ENCODE data around the gene APOE. TPM values are rescaled to one million over a fixed set of nuclear protein-coding genes. Genes with fewer than 3 reads are reported as not detected.

Gene APOE
- total and polyA plus RNA-seq, 2 donors (not counting 3 experiments of a cell fraction or from before 2014, with no cell fraction given), result 3.3 to 6.2 TPM

DNA sequence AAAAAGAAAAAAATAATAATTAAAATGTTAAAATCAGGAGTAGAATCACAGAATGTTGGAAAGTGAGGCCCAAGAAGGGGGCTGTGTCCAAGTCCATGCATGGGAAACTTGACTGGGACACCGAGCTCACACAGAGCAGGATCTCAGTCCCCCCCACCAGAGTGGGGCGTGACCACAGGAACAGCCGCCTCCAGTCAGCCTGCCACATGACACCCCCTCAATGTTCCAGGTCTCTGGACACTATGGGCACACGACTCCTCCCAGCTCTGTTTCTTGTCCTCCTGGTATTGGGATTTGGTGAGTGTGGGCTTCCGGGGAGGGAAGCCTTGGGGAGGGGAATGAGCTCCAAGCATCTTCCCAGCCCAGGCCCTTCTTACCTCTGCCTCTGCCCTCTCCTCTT, 42.6 kb downstream of the APOE start:
- dilution Hi-C loops (cut with MboI; ENCODE audit: extremely low pct_ligation_motif_present, low sequenced_read_pairs), result no loop called here
- FAIRE-seq (no peak), DNase-seq (ENCODE audit: low read depth, low spot score) (no peak)
- intact Hi-C loops (cut with micrococcal nuclease), result no loop called here
- ChIA-PET POLR2A (no interaction called here), CTCF (interaction anchor here (1.1 kb wide), 1 partner anchor 10 kb away, joined by 4 read pairs; no protein-coding TSS in a partner anchor)
- BruUV-seq (replicated peaks), result no TSS peak
- Histone ChIP-seq H3K9me1 (replicated peaks; ENCODE audit: control insufficient read depth, extremely low read depth, insufficient read depth, low read length) (no peaks in the 10 kb centered on the region), H3K4me3 (replicated peaks in 1 of 3; ENCODE audit: insufficient read depth in 1 of 3, low read depth in 1 of 3, low read length in 3 of 3) (no peak overlapping the region), H3K36me3 (ENCODE audit: control insufficient read depth in 2 of 2, extremely low read depth in 1 of 2, insufficient read depth in 2 of 2, low read length in 2 of 2) (no peaks in the 10 kb centered on the region), H3K4me2 (ENCODE audit: insufficient read depth, low read length) (no peak overlapping the region), H4K20me1 (replicated peaks; ENCODE audit: control insufficient read depth, extremely low read depth, insufficient read depth, low read length) (no peaks in the 10 kb centered on the region), H3K9me3 (replicated peaks; ENCODE audit: control insufficient read depth, insufficient read depth, low read length) (no peaks in the 10 kb centered on the region), H3K4me1 (ENCODE audit: control insufficient read depth, extremely low read depth, insufficient read depth, low read length) (no peaks in the 10 kb centered on the region), H3K27me3 (ENCODE audit: control insufficient read depth in 2 of 2, insufficient read depth in 2 of 2, low read length in 2 of 2) (no peaks in the 10 kb centered on the region), H2AFZ (ENCODE audit: low read depth, low read length) (no peak overlapping the region), H3K27ac (ENCODE audit: insufficient read depth, low read depth, low read length) (no peak overlapping the region), H3K79me2 (ENCODE audit: control insufficient read depth, insufficient read depth, low read length) (no peaks in the 10 kb centered on the region), H3K9ac (replicated peaks; ENCODE audit: extremely low read depth, insufficient read depth, low read length) (no peak overlapping the region)
- no peak for TF ChIP-seq EZH2 (IDR thresholded peaks at IDR 0.05; ENCODE audit: borderline replicate concordance, low read depth, low read length, severe bottlenecking)
- no peak for TF ChIP-seq GATA2 (IDR thresholded peaks at IDR 0.05; ENCODE audit: insufficient read depth, insufficient read length, low read depth, low read length)
- TF ChIP-seq POLR2A (IDR thresholded peaks at IDR 0.05; ENCODE audit: low read depth, low read length), result no peak
- no peak for TF ChIP-seq FOS (IDR thresholded peaks at IDR 0.05; ENCODE audit: borderline replicate concordance, insufficient read depth, low read length)
- TF ChIP-seq POLR2AphosphoS5 (IDR thresholded peaks at IDR 0.05; ENCODE audit: insufficient read depth, low read depth, low read length), result no peak
- TF ChIP-seq MYC (IDR thresholded peaks at IDR 0.05; ENCODE audit: low read depth, low read length), result no peak
- no peak for TF ChIP-seq MAX (IDR thresholded peaks at IDR 0.05; ENCODE audit: insufficient read depth, insufficient read length)
- TF ChIP-seq, protein P1, sequence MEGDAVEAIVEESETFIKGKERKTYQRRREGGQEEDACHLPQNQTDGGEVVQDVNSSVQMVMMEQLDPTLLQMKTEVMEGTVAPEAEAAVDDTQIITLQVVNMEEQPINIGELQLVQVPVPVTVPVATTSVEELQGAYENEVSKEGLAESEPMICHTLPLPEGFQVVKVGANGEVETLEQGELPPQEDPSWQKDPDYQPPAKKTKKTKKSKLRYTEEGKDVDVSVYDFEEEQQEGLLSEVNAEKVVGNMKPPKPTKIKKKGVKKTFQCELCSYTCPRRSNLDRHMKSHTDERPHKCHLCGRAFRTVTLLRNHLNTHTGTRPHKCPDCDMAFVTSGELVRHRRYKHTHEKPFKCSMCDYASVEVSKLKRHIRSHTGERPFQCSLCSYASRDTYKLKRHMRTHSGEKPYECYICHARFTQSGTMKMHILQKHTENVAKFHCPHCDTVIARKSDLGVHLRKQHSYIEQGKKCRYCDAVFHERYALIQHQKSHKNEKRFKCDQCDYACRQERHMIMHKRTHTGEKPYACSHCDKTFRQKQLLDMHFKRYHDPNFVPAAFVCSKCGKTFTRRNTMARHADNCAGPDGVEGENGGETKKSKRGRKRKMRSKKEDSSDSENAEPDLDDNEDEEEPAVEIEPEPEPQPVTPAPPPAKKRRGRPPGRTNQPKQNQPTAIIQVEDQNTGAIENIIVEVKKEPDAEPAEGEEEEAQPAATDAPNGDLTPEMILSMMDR (IDR thresholded peaks at IDR 0.05; ENCODE audit: extremely low read depth in 1 of 2, insufficient read depth in 1 of 2, low read depth in 1 of 2, low read length in 2 of 2), result no peak
- no peak for TF ChIP-seq JUN (IDR thresholded peaks at IDR 0.05; ENCODE audit: borderline replicate concordance, insufficient read depth, insufficient read length, low read depth)

Data from endothelial cell of umbilical vein (primary cell).